Measurements from ENCODE around the gene NUP50. TPM values are rescaled to one million over a fixed set of nuclear protein-coding genes. Genes with fewer than 3 reads are reported as not detected.

Gene NUP50
- total RNA-seq, 3 donors from 2014 or later (not counting 1 experiment from before 2014, with no cell fraction given): 63.9 to 99.4 (median 98.6) TPM

GRCh38 chr22:45200860-45201511, 37.3 kb downstream of the NUP50 start:
- Histone ChIP-seq H3K36me3 (ENCODE audit: control insufficient read depth, insufficient read depth, low read length) (peaks cover 57% of the 10 kb centered on the region), H3K27ac (ENCODE audit: low read length) (no peak overlapping the region), H3K9me3 (ENCODE audit: control insufficient read depth, insufficient read depth, low read length) (no peaks in the 10 kb centered on the region), H3K27me3 (ENCODE audit: control insufficient read depth, insufficient read depth, low read length) (no peaks in the 10 kb centered on the region), H3K4me3 (ENCODE audit: low read length) (no peak overlapping the region), H3K4me1 (ENCODE audit: control insufficient read depth, insufficient read depth, low read length) (no peaks in the 10 kb centered on the region)
- no peaks in the 10 kb centered on the region for H3K27me3 Mint-ChIP-seq (ENCODE audit: low read depth in 2 of 2)
- peak overlapping the region in 1 of 2 donors; percentile 77 for H3K27ac Mint-ChIP-seq
- ATAC-seq: no peak
- TF ChIP-seq CTCF (IDR thresholded peaks at IDR 0.05): no peak
- no peaks in the 10 kb centered on the region for H3K36me3 Mint-ChIP-seq
- peaks cover 0 to 2% of the 10 kb centered on the region in 2 donors for H3K4me1 Mint-ChIP-seq
- no peaks in the 10 kb centered on the region for H3K9me3 Mint-ChIP-seq
- 94% methylated on average over 18 of the region's 18 CpGs for WGBS (ENCODE audit: insufficient coverage)
- no peak overlapping the region for H3K4me3 Mint-ChIP-seq
- no peak for DNase-seq
- intact Hi-C loops (cut with micrococcal nuclease): no loop called here

GRCh38 chr22:45201678-45202332, 38.1 kb downstream of the NUP50 start:
- no peaks in the 10 kb centered on the region for H3K27me3 Mint-ChIP-seq (ENCODE audit: low read depth in 2 of 2)
- H3K27ac ChIP-seq (ENCODE audit: low read length): no peak overlapping the region
- no peak for TF ChIP-seq CTCF (IDR thresholded peaks at IDR 0.05)
- no peaks in the 10 kb centered on the region for H3K36me3 Mint-ChIP-seq
- ATAC-seq (no peak), DNase-seq (no peak)
- no peak overlapping the region for H3K4me3 Mint-ChIP-seq
- H3K9me3 ChIP-seq (ENCODE audit: control insufficient read depth, insufficient read depth, low read length): no peaks in the 10 kb centered on the region
- WGBS (ENCODE audit: insufficient coverage): 95% methylated on average over 9 of the region's 9 CpGs
- H3K4me3 ChIP-seq (ENCODE audit: low read length): no peak overlapping the region
- H3K36me3 ChIP-seq (ENCODE audit: control insufficient read depth, insufficient read depth, low read length): peaks cover 50% of the 10 kb centered on the region
- H3K27me3 ChIP-seq (ENCODE audit: control insufficient read depth, insufficient read depth, low read length): no peaks in the 10 kb centered on the region
- no peaks in the 10 kb centered on the region for H3K9me3 Mint-ChIP-seq
- intact Hi-C loops (cut with micrococcal nuclease): no loop called here
- peaks cover 0 to 6% of the 10 kb centered on the region in 2 donors for H3K4me1 Mint-ChIP-seq
- H3K4me1 ChIP-seq (ENCODE audit: control insufficient read depth, insufficient read depth, low read length): no peaks in the 10 kb centered on the region
- H3K27ac Mint-ChIP-seq: no peak overlapping the region

GRCh38 chr22:45202333-45203149, 38.8 kb downstream of the NUP50 start:
- Mint-ChIP-seq H3K4me1 (peaks cover 0 to 6% of the 10 kb centered on the region in 2 donors), H3K27me3 (ENCODE audit: low read depth in 2 of 2) (no peaks in the 10 kb centered on the region), H3K36me3 (no peaks in the 10 kb centered on the region), H3K9me3 (no peaks in the 10 kb centered on the region), H3K4me3 (no peak overlapping the region), H3K27ac (no peak overlapping the region)
- 95% methylated on average over 36 of the region's 36 CpGs for WGBS (ENCODE audit: insufficient coverage)
- Histone ChIP-seq H3K4me1 (ENCODE audit: control insufficient read depth, insufficient read depth, low read length) (no peaks in the 10 kb centered on the region), H3K36me3 (ENCODE audit: control insufficient read depth, insufficient read depth, low read length) (peaks cover 44% of the 10 kb centered on the region), H3K4me3 (ENCODE audit: low read length) (no peak overlapping the region), H3K27ac (ENCODE audit: low read length) (no peak overlapping the region), H3K9me3 (ENCODE audit: control insufficient read depth, insufficient read depth, low read length) (no peaks in the 10 kb centered on the region), H3K27me3 (ENCODE audit: control insufficient read depth, insufficient read depth, low read length) (no peaks in the 10 kb centered on the region)
- TF ChIP-seq CTCF (IDR thresholded peaks at IDR 0.05): no peak
- no peak for ATAC-seq
- DNase-seq: no peak
- intact Hi-C loops (cut with micrococcal nuclease): no loop called here

Data from natural killer cell (primary cell).